Left ventricle myocardium superior (tissue), 1 donor: ENCODE measurements around the gene CXCL5. TPM values are rescaled to one million over a fixed set of nuclear protein-coding genes. Genes with fewer than 3 reads are reported as not detected.

Experiments
- total RNA-seq: library from RNA; stranded (reverse); fragmentation: NEBNext Ultra II Directional; extraction: Animal tissue kit (Norgen Biotek cat#: 25700); gene quantifications from one replicate; pipeline ENCODE4 v1.2.1, GENCODE V29; 2021
- donor health status: DM: no; HTN: yes; CAD: no; lungs with severe emphysema.

The CXCL5 gene
- total RNA-seq, 1 donor from 2014 or later = not detected

Other genes starting within 250 kb of the CXCL5 start
- gene CXCL6, start 162.0 kb downstream of the CXCL5 start, total RNA-seq = 0.30 TPM
- not detected for gene PF4V1, start 145.4 kb downstream of the CXCL5 start, total RNA-seq
- gene CXCL1, start 129.3 kb downstream of the CXCL5 start, total RNA-seq = 3.0 TPM
- gene PF4, start 16.6 kb downstream of the CXCL5 start, total RNA-seq = not detected
- 0.74 TPM for gene PPBP, start 10.5 kb downstream of the CXCL5 start, total RNA-seq
- gene CXCL3, start 40.0 kb upstream of the CXCL5 start, total RNA-seq = 1.3 TPM
- 12.0 TPM for gene CXCL2, start 100.5 kb upstream of the CXCL5 start, total RNA-seq
- gene MTHFD2L, start 159.4 kb upstream of the CXCL5 start, total RNA-seq = 8.5 TPM